HepG2 (cell line): ENCODE results near the gene ATG2A. TPM values are rescaled to one million over a fixed set of nuclear protein-coding genes. Genes with fewer than 3 reads are reported as not detected.

ENCODE experiments used
- ATF3 ChIP-seq: sonication (generic); formaldehyde crosslinking; IDR thresholded peaks from 2 replicates; pipeline ENCODE4 v1.4.0; 2020; ENCODE audit warnings: missing genetic modification reagents
- FOXK2 ChIP-seq: fragments of 450-650 bp; IDR thresholded peaks from 2 replicates; pipeline ENCODE4 v1.6.1; 2016
- GATAD1 ChIP-seq: IDR thresholded peaks from 2 replicates; pipeline ENCODE4 v1.6.1; 2016; ENCODE audit warnings: missing genetic modification reagents, missing compliant biosample characterization
- GMEB1 ChIP-seq: sonication (generic); formaldehyde crosslinking; IDR thresholded peaks from 2 replicates; pipeline ENCODE4 v1.5.1; 2020; ENCODE audit warnings: missing genetic modification reagents, mild to moderate bottlenecking, borderline replicate concordance
- HOXA3 ChIP-seq: sonication (generic); formaldehyde crosslinking; IDR thresholded peaks from 2 replicates; pipeline ENCODE4 v1.5.0; 2020; ENCODE audit warnings: missing genetic modification reagents
- HOXA5 ChIP-seq: sonication (generic); formaldehyde crosslinking; IDR thresholded peaks from 2 replicates; pipeline ENCODE4 v1.4.0; 2020; ENCODE audit warnings: missing genetic modification reagents
- IRF1 ChIP-seq: sonication (generic); formaldehyde crosslinking; IDR thresholded peaks from 2 replicates; pipeline ENCODE4 v1.4.0; 2020; ENCODE audit warnings: low read depth, mild to moderate bottlenecking, missing genetic modification reagents
- JUN ChIP-seq: sonication (generic); formaldehyde crosslinking; IDR thresholded peaks from 2 replicates; pipeline ENCODE4 v1.4.0; 2020; ENCODE audit warnings: mild to moderate bottlenecking, missing genetic modification reagents
- KDM6A ChIP-seq: IDR thresholded peaks from 2 replicates; pipeline ENCODE4 v1.6.1; 2016; ENCODE audit warnings: low read depth
- NFYB ChIP-seq: sonication (generic); formaldehyde crosslinking; IDR thresholded peaks from 2 replicates; pipeline ENCODE4 v1.4.0; 2020; ENCODE audit warnings: missing genetic modification reagents
- NONO ChIP-seq, 2 experiments: fragments of 450-650 bp in 1 of 2; sonication (generic) in 1 of 2; formaldehyde crosslinking in 1 of 2; IDR thresholded peaks in 1 of 2; conservative IDR thresholded peaks in 1 of 2; 2 replicates each; pipeline versions ENCODE4 v1.6.1 to v1.8.0; 2017 to 2022; ENCODE audit warnings: mild to moderate bottlenecking in 1 of 2, missing genetic modification reagents in 1 of 2, moderate library complexity in 1 of 2
- POLR2G ChIP-seq: fragments of 200-400 bp; formaldehyde crosslinking; IDR thresholded peaks from 2 replicates; pipeline ENCODE4 v1.6.1; 2018; ENCODE audit warnings: mild to moderate bottlenecking, low read depth, low read length, moderate library complexity
- RFX1 ChIP-seq: fragments of 450-650 bp; IDR thresholded peaks from 2 replicates; pipeline ENCODE4 v1.6.1; 2017
- SMAD3 ChIP-seq: sonication (generic); formaldehyde crosslinking; IDR thresholded peaks from 2 replicates; pipeline ENCODE4 v1.4.0; 2020; ENCODE audit warnings: missing genetic modification reagents
- SSRP1 ChIP-seq: IDR thresholded peaks from 2 replicates; pipeline ENCODE4 v1.6.1; 2016; ENCODE audit warnings: control low read depth
- YY1 ChIP-seq: IDR thresholded peaks from 2 replicates; pipeline ENCODE4 v1.6.1; 2011; ENCODE audit warnings: low read length, low read depth, moderate library complexity, mild to moderate bottlenecking; ENCODE audit not compliant: insufficient read depth, insufficient replicate concordance
- ZBTB37 ChIP-seq: sonication (generic); formaldehyde crosslinking; IDR thresholded peaks from 2 replicates; pipeline ENCODE4 v1.4.0; 2020; ENCODE audit warnings: mild to moderate bottlenecking, missing genetic modification reagents
- ZBTB42 ChIP-seq: sonication (generic); formaldehyde crosslinking; IDR thresholded peaks from 2 replicates; pipeline ENCODE4 v1.5.0; 2020; ENCODE audit warnings: mild to moderate bottlenecking, missing genetic modification reagents
- ZNF276 ChIP-seq: sonication (generic); formaldehyde crosslinking; IDR thresholded peaks from 2 replicates; pipeline ENCODE4 v1.4.0; 2020; ENCODE audit warnings: mild to moderate bottlenecking, low read depth, missing genetic modification reagents
- ZNF552 ChIP-seq: sonication (generic); formaldehyde crosslinking; IDR thresholded peaks from 2 replicates; pipeline ENCODE4 v1.9.0; 2022; ENCODE audit warnings: missing genetic modification reagents, mild to moderate bottlenecking, borderline replicate concordance
- ZNF572 ChIP-seq: sonication (generic); formaldehyde crosslinking; IDR thresholded peaks from 2 replicates; pipeline ENCODE4 v1.5.1; 2020; ENCODE audit warnings: mild to moderate bottlenecking, missing genetic modification reagents
- ZNF607 ChIP-seq: sonication (generic); formaldehyde crosslinking; IDR thresholded peaks from 2 replicates; pipeline ENCODE4 v1.5.1; 2020; ENCODE audit warnings: missing genetic modification reagents, mild to moderate bottlenecking, borderline replicate concordance
- ZNF816 ChIP-seq: sonication (generic); formaldehyde crosslinking; IDR thresholded peaks from 2 replicates; pipeline ENCODE4 v1.8.0; 2022; ENCODE audit warnings: missing genetic modification reagents, mild to moderate bottlenecking, borderline replicate concordance
- polyA plus RNA-seq, 8 experiments: library from polyadenylated mRNA; depleted of rRNA in 3 of 8; stranded (reverse) in 7 of 8; unstranded in 1 of 8; fragments of >200 nt; fragmentation: Illumina TruSeq in 4 of 8; extraction: Trizol in 4 of 8; gene quantifications; 2 replicates each; pipeline versions ENCODE4 v1.2.1 to v1.2.3, GENCODE V29; 2011 to 2016; ENCODE audit warnings: low read depth in 4 of 8, missing spikeins in 1 of 8, mixed read lengths in 1 of 8; ENCODE audit not compliant: insufficient read depth in 1 of 8
- total RNA-seq, 5 experiments: library from RNA; depleted of rRNA; stranded (reverse); fragments of >200 nt; fragmentation: Illumina TruSeq; extraction: Trizol; gene quantifications; 2 replicates each; pipeline ENCODE4 v1.2.3, GENCODE V29; 2016; ENCODE audit warnings: low read depth in 1 of 5

The ATG2A gene
- total and polyA plus RNA-seq, 2 of the 13 experiments (the other 11 are each of a cell fraction or from before 2014, with no cell fraction given), result 6.7 to 8.0 TPM

- peak; percentile 99 for TF ChIP-seq ZNF276 (CRISPR knock-in tag)
- TF ChIP-seq RFX1, result no peak
- peak; percentile 65 for TF ChIP-seq YY1
- TF ChIP-seq FOXK2, result no peak
- TF ChIP-seq NFYB (CRISPR knock-in tag), result peak; percentile 92
- TF ChIP-seq JUN (CRISPR knock-in tag), result peak; percentile 52; the same call in 1 of the 2 replicates
- no peak for TF ChIP-seq NONO (IDR thresholded peaks at IDR 0.05)
- TF ChIP-seq NONO (CRISPR knock-in tag; conservative IDR thresholded peaks at IDR 0.05), result peak; percentile 60
- peak; percentile 90 for TF ChIP-seq SSRP1
- TF ChIP-seq ZBTB37 (CRISPR knock-in tag), result no peak
- peak; percentile 80 for TF ChIP-seq GATAD1 (CRISPR knock-in tag)
- peak; percentile 75; the same call in 1 of the 2 replicates for TF ChIP-seq ZBTB42 (CRISPR knock-in tag)
- TF ChIP-seq ZNF816, result peak; percentile 84; the same call in 1 of the 2 replicates
- peak; percentile 53; the same call in 1 of the 2 replicates for TF ChIP-seq HOXA5
- TF ChIP-seq POLR2G, result peak; percentile 88
- TF ChIP-seq HOXA3 (CRISPR knock-in tag), result peak; percentile 65; the same call in 1 of the 2 replicates
- 0 out of 2 replicates have a peak, but pooled peaks have one; percentile 24 for TF ChIP-seq SMAD3 (CRISPR knock-in tag)
- TF ChIP-seq ZNF572 (CRISPR knock-in tag), result no peak
- TF ChIP-seq ZNF607 (CRISPR knock-in tag), result peak; percentile 41; the same call in 1 of the 2 replicates
- peak; percentile 53; the same call in 1 of the 2 replicates for TF ChIP-seq ZNF552
- no peak for TF ChIP-seq IRF1
- 0 out of 2 replicates have a peak, but pooled peaks have one; percentile 16 for TF ChIP-seq KDM6A (CRISPR knock-in tag)
- TF ChIP-seq GMEB1 (CRISPR knock-in tag), result peak; percentile 80; the same call in 1 of the 2 replicates
- TF ChIP-seq ATF3 (CRISPR knock-in tag), result no peak; the same call in 1 of the 2 replicates
Measured at GRCh38 chr11:64916775-64917662, at the start of gene ATG2A (continued).
